ENCODE measurements around the gene TFIP11.

Gene TFIP11

GRCh38 chr22:26479043-26479791, 33.1 kb downstream of the TFIP11 start:
- no peak for DNase-seq (ENCODE audit: low read depth)

- no peak for DNase-seq (ENCODE audit: low read depth)
Measured at GRCh38 chr22:26477341-26477731, 34.9 kb downstream of the TFIP11 start.

- DNase-seq (ENCODE audit: low read depth), result no peak
Measured at GRCh38 chr22:26476705-26477340, 35.5 kb downstream of the TFIP11 start.

GRCh38 chr22:26474682-26475081, 37.6 kb downstream of the TFIP11 start:
- no peak for DNase-seq (ENCODE audit: low read depth)

GRCh38 chr22:26471522-26471921, 40.8 kb downstream of the TFIP11 start:
- DNase-seq (ENCODE audit: low read depth), result no peak

GRCh38 chr22:26470807-26471206, 41.5 kb downstream of the TFIP11 start:
- DNase-seq (ENCODE audit: low read depth), result no peak

GRCh38 chr22:26466196-26466595, 46.1 kb downstream of the TFIP11 start:
- no peak for DNase-seq (ENCODE audit: low read depth)

- no peak for DNase-seq (ENCODE audit: low read depth)
Measured at GRCh38 chr22:26464312-26464711, 48.0 kb downstream of the TFIP11 start.

- DNase-seq (ENCODE audit: low read depth), result no peak
Measured at GRCh38 chr22:26463688-26464087, 48.6 kb downstream of the TFIP11 start.

- DNase-seq (ENCODE audit: low read depth), result no peak
Measured at GRCh38 chr22:26463101-26463661, 49.1 kb downstream of the TFIP11 start.

- no peak for DNase-seq (ENCODE audit: low read depth)
Measured at GRCh38 chr22:26462641-26463040, 49.6 kb downstream of the TFIP11 start.

- no peak for DNase-seq (ENCODE audit: low read depth)
Measured at GRCh38 chr22:26462051-26462450, 50.2 kb downstream of the TFIP11 start.

- DNase-seq (ENCODE audit: low read depth), result no peak
Measured at GRCh38 chr22:26461188-26461810, 51.0 kb downstream of the TFIP11 start.

GRCh38 chr22:26460202-26460601, 52.1 kb downstream of the TFIP11 start:
- no peak for DNase-seq (ENCODE audit: low read depth)

- no peak for DNase-seq (ENCODE audit: low read depth)
Measured at GRCh38 chr22:26457661-26458272, 54.5 kb downstream of the TFIP11 start.

- DNase-seq (ENCODE audit: low read depth), result no peak
Measured at GRCh38 chr22:26453812-26454500, 58.3 kb downstream of the TFIP11 start.

- DNase-seq (ENCODE audit: low read depth), result no peak
Measured at GRCh38 chr22:26453216-26453615, 59.1 kb downstream of the TFIP11 start.

- DNase-seq (ENCODE audit: low read depth), result no peak
Measured at GRCh38 chr22:26452236-26453016, 59.8 kb downstream of the TFIP11 start.

GRCh38 chr22:26450453-26451185, 61.7 kb downstream of the TFIP11 start:
- no peak for DNase-seq (ENCODE audit: low read depth)

- DNase-seq (ENCODE audit: low read depth), result no peak
Measured at GRCh38 chr22:26448941-26449340, 63.3 kb downstream of the TFIP11 start.
